GM21367 (cell line): ENCODE results near the gene HYLS1.

Experiments
- ATAC-seq: cut with Tn5 transposase; IDR thresholded peaks from one replicate; pipeline ENCODE4 v1.9.1; 2021; ENCODE audit not compliant: unreplicated experiment

The HYLS1 gene

DNA sequence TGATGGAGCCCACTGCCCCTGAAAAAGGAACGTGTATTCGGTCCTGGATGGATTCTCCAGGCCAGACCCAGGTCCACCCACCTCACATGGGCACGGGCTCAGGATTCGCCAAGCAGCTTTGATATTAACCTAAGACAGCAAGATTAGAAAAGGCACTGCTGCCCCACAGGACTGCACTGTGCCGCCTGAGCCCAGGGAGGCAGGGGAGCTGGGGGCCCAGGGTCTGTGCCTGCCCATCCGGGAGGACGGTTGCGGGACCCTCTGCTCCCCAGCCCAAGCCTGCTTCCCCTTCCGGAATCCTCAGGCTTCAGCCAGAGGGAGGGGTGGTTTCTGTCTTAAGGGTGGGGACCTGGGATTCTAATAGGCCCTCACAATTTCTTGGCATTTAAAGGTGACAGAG lies 44.8 kb downstream of the HYLS1 start:
- no peak for ATAC-seq

DNA sequence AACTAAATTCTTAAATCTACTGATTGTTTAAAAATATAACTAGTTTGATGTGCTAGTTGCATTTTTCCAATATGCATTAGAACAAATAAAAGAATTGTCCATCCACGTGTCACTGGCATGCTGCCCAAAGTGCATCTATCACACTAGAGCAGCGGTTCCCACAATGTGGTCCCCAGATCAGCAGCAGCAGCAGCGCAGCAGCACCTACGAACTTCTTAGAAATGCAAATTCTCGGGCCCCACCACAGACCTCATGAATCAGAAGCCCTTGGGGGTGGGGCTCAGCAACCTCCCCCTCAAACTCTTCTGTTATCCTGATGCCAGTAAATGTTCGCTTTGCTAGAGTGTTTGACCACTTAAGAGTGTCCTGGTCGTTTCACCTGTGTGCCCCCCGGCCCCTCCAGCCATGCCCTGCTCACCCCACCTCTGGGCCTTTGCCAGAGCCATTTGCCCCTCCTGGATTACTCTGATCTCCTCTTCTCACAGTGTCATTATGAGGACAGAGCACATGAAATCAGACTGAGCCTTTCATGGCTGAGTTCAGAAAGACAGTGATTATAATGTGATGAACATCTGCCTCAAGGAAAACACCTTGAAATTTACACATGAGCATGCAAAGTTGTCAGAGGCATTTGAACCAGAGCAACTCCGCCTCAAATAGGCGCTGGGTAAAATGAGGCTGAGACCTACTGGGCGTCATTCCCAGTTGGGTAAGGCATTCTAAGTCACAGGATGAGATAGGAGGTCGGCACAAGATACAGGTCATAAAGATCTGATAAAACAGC lies 45.8 kb downstream of the HYLS1 start:
- no peak for ATAC-seq

GRCh38 chr11:125934473-125934872 lies 47.0 kb downstream of the HYLS1 start:
- no peak for ATAC-seq

DNA sequence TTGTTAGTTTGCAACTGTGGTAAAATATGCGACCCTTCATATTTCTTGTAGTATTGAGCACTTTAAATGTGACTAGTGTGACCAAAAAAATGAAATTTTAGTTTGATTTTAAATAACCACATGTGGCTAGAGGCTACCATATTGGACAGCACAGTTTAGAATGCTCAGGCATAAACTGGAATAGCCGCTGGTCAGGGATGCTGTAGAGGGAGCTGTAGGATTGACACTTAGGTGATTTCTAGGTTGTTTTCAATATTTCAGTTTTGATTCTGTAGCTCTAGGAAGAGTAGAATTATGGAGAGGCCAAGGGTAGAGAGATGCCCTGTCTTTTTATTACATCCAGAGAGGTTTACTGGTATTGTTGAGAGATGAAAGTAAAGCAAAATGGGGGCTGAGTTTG lies 47.6 kb downstream of the HYLS1 start:
- no peak for ATAC-seq

- ATAC-seq, result no peak
Observed at GRCh38 chr11:125935618-125936199, 48.2 kb downstream of the HYLS1 start.

DNA sequence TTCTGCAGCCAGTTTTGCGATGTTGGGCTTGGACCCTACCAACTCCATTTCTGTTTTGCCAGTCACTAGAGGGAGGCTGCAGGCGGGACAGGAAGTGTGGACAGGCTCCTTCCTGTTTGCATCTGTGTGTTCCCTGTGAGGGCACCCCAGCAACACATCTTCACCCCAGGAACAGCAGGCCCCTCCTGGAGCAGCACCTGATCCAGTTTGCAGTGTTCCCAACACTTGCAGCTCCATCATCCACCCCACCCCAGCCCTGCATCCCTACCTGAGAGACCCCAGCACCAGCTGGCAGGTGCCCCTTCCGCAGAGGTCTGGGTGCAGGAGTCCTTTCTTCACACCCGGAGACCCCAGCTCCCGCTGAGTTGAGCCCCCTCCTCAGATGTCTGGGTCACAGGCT lies 51.0 kb downstream of the HYLS1 start:
- ATAC-seq, result no peak

DNA sequence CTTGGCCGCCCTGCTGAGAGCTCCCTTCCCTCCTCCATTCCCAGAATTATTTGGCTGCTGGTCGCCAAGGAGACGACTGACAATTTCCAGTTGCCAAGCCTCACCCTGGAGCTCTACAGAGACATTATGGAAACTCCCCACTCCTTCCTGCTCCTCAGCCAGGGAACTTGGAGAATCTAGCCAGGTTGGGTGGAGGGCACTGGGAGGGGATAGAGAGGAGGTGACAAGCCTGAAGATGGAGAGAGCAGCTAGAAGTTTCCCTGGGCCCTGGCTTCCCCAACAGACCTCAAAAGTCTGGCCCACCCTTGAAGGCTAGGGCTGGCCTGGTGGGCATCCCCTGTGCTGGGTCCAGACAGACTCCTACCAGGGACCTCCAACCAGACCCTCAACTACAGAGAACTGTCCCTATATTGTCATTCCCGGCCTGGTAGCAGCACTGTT lies 51.6 kb downstream of the HYLS1 start:
- no peak for ATAC-seq

- no peak for ATAC-seq
Observed at GRCh38 chr11:125940145-125940544, 52.7 kb downstream of the HYLS1 start.

DNA sequence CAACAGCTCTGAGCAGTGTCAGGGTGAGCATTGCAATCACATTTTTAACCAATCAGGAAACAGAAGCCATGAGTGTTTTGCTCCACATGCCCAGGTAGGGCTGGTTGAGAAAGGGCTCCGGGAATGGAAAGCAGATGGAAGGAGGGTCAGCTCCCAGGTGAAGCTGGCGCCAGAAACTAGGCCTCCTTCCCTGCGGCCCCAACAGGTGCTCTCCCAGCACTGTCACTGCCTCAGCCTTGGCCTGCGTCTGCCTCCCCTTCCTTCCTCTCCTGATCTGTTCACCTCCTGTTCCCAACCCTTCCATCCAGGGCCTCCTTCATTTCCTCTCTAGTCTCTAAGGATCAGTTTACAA lies 53.8 kb downstream of the HYLS1 start:
- ATAC-seq, result no peak

- ATAC-seq, result peak; percentile 68
Observed at GRCh38 chr11:125941619-125942611, 54.4 kb downstream of the HYLS1 start.

DNA sequence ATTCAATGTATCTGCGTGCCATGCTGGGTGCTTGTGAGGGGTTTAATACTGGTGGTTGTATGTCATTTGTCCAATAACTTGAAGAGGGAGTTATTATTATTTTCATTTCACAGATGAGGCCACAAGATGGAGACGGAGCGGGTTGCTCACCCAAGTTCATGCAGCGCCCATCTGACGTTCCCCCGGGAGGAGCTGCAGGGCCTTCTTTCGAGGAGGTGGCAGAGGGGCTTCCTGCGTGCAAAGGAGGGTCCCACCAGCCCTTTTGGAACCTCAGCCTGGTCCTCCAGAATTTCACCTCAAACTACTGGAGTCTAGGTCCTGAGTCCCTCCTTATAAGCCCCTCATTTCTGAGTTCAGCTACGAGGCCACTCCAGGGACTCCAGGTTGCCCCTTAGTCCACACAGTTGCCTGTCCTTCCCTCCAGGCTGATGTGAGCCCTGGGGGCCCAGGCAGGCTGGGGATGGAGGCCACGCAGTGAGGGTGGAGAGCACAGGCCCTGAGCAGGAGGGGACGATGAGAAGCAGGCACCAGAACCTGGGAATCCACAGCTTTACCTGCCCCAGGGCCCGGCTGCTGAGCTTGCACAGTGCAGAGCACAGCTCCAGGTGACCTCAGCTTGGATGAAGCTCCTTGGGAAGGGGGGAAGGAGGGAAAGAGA lies 55.4 kb downstream of the HYLS1 start:
- ATAC-seq, result no peak

GRCh38 chr11:125943661-125944349 lies 56.3 kb downstream of the HYLS1 start:
- no peak for ATAC-seq

GRCh38 chr11:125944350-125945010 lies 57.0 kb downstream of the HYLS1 start:
- no peak for ATAC-seq

DNA sequence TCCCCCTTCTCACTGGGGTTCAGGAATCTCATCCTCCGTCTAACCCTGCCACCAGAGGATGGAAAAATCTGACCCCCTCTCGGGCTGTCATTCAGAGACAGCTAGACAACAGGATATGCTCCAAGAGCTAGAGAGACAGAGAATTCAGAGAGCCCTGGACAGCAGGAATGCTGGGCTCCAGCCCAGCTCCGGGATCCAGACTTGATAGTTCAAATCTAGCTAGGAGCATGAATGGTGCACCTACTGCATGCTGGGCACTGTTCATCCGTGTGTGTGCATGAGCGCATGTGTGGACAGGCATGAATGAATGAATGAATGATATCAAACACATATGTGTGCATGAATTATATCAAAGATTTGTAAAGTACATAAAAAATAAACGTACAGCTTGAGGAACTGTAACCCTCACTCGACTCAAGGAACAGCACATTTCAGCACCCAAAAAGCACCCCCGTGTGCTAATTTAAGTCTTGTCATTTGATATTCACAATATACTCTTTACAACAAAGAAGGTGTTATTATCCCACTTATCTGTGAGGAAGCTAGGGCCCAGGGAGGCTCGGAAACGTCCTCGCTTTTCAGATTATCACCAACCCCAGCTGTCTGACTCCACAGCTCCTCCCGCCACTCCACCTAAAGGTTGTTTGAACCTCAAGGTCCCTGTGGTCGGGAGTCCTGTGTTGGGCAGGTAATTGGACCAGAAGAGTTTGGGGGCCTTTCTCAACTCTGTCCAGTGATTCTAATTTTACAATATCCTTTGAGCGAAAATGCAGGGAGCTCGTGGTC lies 57.7 kb downstream of the HYLS1 start:
- ATAC-seq, result no peak

GRCh38 chr11:125945797-125946520 lies 58.5 kb downstream of the HYLS1 start, which contains the start of gene VSIG10L2:
TSS of gene VSIG10L2 (plus strand) at chr11:125946044. CDS start at chr11:125946056, 12 bp downstream.
- no peak for ATAC-seq

GRCh38 chr11:125946712-125947418 lies 59.4 kb downstream of the HYLS1 start:
- ATAC-seq, result no peak

DNA sequence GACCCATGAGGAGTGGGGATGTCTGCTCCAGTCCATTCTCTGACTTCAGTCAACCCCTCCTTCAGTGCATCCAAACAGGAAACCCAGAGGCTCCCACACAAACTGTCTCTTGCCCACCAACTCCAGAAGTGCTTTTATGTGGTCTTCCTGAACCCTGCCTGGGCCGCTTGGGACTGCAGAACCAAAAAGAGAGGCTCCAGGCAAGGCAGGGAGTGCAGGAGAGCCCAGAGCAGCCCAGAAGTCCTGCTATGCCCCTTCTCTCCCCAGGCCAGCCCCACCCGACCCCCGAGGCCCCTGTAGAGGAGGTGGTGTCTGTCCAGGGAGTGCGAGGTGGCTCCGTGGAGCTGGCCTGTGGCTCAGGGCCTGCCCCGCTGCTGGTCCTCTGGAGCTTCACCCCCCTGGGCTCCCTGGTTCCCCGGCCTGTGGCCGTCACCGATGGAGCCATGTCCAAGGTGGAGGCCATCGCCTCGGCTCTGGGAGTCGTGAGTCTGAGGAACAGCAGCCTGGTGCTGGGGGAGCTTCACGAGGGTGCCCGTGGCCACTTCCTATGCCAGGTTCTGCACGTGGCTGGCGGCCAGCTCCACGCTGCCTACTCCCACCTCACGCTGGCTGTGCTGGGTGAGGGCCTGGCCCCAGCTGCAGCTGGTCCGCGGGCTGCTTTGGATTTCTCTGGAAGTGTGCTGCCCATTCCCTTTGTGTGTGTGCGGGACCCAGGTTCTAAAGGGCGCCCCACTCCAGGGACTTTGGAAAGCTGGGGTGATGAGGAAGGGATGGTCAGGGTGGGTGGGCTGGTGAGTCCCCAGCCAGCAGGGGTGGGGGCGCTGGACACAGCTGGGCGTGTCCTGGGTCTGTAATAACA lies 60.2 kb downstream of the HYLS1 start:
- no peak for ATAC-seq
